NCI-H1105 (cell line): Measurements from ENCODE around the gene CBX4.

Source experiments
- DNase-seq: peaks from one replicate; lab custom pipeline; 2025; lab: John Stamatoyannopoulos, UW

CBX4 gene

DNA sequence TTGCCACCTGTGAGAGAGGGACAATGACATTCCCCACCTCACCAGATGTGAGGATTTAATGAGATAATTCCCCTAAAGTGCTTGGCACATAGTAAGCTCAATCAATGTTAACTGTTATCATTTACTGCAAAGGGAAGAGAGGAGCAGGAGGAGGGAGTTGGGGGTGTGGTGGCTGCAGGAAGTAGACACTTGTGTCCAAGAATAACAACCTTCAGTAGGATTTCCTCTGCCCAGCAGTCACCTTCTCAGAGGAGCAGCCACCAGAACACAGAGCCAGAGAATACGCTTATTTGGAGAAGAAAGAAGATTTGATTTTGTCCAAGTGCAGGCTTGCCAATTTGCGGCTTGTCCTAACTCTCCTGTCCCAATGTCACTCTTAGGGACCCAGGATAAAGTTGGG, 10.2 kb downstream of the CBX4 start:
- no peak for DNase-seq

DNA sequence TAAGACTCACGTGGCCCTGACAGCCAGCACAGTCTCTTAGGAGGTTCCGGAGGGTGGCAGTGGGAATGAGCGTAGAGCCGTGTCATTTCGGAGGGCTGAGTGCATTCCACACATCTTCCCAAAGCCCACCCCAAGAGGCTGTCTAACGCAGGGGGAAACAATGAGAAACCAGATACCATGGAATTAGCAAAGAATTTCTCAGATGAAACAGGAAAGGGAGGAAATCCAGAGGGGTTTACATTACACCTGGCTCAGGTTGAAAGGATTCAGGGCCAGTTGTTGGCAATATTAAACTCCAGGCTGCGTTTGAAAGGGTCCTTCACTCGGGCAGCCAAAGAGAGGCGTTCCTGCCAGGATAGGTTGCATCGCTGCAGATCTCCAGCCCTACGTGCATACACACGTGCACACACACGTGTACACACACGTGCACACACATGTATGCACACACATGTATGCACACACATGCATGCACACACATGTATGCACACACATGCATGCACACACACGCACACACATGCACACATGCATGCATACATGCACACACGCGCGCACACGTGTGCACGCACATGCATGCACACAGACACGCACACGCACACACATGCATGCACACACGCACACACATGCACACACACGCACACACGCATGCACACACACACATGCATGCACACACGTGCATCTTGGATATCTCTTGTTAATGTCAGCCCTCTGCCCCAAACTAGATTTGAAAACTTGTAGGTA, 12.2 kb downstream of the CBX4 start:
- DNase-seq, result no peak

DNA sequence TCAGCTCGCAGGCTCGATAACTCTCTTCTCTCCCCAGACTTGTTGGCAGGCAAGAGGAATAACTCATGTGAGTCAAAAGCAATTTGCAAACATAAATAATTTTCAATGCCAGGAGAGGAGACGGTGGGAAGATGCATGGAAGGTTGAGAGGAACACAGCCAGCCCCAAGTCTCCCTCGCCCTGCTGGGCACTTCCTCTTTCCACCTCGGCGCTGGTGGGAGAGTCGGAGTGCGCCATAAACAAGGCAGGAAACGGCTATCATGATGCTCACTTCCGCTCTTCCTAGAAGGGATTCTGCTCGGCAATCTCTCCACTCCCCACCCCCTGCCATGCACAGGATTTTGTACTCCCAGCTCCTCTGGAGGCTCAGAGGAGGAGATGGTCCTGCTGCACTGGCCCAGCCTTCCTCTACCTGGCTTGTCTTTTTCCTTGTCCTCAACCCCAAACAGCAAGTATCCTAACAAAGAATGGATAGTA, 13.0 kb downstream of the CBX4 start:
- DNase-seq, result no peak

DNA sequence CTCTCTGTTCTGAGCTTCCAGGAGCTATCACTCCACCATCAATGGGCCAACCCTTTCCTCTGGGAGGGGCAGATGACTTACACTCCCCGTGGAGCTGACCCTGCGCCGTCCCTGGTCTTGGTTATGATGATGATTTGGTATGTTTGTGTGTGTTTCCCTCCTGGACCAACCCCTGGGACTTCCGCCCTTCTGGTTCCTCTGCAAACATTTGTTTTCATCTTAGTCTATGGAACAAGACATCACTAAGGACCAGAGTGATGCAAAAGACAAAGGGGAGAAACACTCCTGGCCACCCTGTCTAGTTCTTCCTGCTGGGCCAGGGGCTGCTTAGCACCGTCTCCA, 13.7 kb downstream of the CBX4 start:
- DNase-seq, result no peak

DNA sequence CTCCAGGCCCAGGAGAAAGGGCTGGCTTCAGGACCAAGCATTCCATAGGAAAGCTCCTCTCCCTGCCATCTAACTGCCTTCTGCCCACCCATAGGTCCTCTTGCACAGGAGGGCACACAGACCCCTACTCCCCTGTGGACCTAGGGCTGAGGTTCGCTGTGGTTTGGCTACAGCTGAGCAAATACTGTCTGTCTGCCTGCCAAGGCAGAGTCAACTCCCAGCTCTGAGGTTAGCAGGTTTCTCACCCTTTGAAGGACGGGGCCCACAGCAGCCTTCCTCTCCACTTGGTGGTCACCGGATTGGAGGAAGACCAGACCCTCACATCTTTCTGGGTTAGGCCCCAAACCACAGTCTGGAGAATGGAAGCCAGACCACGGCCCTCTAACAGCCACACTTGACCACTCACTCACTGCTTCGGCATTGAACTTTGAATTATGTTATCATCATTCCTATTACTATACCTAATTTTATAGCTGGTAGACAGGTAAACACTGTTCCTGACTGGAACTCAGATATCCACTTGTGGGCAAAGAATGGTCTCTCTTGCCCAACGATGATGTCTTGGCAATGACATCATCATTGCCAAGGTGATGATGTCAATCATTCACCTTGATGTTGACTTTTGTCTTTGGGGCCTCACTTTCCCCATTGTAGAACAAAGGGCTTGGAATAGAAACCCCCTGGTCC, 14.2 kb downstream of the CBX4 start:
- no peak for DNase-seq

DNA sequence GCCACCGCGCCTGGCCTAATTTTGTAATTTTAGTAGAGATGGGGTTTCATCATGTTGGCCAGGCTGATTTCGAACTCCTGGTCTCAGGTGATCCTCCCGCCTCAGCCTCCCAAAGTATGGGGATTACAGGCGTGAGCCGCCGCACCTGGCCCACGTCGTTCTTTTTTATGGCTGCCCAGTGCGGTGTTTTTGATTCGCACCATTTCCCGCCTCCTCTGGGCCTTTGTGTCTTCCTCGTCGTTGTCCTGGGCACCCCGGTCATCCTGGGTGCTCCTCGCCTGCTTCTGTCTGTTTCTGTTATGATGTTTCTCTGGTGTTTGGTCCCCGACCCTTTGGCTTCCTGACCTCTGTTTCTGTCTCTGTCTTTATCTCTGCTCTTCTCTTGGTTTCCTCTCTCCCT, 15.0 kb downstream of the CBX4 start:
- no peak for DNase-seq

DNA sequence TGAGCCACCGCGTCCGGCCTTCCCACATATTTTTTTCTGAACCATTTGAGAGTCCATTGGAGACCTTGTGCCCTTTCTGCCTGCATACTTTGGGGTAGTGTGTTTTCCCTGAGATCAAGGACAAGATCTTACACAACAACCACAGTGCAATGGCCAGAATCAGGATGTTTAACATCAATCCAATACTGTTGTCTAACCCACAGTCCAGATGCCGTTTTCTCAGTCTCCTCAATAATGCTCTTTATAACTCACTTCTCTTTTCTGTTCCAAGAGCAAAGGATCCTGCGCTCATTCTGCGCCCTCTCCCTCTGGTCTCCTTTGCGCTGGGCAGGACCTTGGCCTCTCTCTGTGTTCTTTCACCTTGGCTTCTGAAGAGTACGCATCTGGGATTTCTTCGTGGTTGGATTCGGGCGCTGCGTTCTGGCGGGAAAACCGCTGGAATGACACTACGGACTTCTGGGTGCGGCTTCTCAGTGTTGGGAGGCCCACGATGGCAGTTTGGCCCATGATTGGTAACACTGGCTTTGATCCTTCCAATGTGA, 16.6 kb downstream of the CBX4 start:
- no peak for DNase-seq

DNA sequence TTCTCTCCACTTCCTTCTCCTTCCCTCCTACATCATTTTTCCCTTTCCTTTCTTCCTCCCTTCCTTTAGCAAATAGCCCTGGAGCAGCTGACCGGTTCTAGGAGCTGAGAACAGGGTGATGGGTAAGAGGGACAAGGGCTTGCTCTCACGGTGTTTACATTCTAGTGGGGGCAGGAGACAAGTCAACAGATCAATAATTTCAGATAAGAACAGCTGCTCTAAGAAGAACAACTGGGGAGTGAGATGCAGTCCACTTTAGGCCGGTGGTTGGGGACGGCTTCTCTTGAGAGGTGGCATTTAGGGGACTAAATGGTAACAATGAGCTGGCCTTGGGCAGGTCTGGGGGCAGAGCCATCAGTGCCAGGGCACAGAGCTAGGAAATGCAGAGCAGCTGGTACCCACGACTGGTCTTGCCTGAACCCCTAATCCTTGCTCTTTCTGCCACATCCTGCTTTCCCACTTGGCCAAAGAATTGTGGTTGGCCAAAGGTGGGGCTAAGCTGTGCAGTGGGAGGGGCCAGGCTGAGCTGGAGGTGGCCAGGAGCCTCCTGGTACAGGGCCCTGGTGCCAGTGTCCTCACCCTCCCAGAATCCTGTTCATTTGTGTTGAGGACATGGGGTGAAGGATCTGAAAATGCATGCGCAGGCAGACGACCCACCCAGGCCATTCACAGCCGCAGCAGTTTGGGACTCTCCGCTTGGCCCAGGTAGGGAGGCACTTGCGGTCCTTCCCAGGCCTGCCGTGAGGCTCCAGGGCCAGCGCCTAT, 17.7 kb downstream of the CBX4 start:
- DNase-seq, result no peak

DNA sequence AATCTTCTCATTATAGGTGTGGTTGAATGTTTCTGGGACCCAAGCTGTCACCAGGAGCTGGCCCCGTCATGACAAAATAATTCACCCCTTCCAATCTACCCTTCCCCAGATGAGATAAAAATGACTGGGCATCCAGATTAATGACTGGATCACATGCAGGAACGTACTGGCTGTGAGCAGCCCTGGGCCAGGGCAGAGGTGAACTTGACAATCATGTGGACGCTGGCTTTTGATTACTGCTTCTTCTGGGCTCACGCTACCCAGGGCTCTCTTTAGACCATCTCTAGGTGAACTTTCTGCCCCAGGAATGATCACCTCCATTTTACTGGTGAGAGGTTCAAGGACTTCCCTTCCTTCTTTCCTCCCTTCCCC, 18.3 kb downstream of the CBX4 start:
- no peak for DNase-seq

DNA sequence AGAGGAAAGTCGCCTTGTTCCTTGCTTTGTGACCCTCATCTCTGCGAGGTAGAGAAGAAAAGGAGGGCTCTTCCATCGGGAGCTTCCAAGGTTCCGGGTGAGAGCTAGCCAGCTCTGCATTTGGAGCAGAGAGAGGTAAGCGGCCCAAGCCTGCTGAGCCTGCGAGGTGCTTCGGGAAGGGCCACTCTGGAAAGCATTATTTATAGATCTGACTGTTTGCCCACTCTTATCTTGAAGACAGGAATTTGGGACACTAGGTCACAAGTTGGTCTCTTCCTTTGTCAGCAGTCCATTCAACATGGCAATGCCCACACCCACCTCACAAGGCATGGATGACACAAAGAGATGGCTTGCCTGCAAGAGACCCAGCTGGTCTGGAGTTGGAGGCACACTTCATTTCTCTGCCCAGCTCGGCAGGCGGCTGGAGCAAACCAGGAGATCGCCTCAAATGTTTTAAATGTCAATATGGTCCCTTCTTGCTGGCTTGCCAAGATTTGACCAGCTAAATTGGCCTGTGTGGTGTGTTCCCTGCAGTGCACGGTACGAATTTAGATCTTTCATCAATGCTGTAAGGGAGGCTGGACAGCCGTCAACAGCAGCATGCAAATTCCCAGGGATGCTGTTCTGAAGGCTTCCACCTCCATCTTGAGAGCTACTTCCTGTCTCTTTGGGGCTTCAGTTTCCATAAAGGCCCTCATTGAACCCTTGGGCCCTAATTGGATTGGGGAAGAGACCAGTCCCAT, 19.5 kb downstream of the CBX4 start:
- no peak for DNase-seq

DNA sequence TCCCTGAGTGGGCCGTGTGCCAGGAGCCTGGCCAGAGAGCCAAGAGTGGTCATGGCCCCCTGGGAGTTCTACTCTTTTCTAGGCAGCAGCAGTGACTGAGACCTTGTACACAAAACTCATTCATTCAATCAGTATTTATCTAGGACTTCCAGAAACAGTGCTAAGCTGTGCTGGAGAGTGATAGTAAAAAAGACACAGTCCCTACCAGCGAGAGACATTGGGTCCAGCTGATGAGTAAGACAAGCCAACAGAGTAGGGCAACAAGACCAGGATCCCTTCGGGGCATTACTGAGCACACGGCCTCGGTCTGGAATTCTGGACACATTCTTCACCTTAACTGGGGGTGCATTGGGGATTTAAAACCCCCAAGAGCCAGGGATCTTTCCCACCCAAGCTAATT, 20.2 kb downstream of the CBX4 start:
- DNase-seq, result no peak

DNA sequence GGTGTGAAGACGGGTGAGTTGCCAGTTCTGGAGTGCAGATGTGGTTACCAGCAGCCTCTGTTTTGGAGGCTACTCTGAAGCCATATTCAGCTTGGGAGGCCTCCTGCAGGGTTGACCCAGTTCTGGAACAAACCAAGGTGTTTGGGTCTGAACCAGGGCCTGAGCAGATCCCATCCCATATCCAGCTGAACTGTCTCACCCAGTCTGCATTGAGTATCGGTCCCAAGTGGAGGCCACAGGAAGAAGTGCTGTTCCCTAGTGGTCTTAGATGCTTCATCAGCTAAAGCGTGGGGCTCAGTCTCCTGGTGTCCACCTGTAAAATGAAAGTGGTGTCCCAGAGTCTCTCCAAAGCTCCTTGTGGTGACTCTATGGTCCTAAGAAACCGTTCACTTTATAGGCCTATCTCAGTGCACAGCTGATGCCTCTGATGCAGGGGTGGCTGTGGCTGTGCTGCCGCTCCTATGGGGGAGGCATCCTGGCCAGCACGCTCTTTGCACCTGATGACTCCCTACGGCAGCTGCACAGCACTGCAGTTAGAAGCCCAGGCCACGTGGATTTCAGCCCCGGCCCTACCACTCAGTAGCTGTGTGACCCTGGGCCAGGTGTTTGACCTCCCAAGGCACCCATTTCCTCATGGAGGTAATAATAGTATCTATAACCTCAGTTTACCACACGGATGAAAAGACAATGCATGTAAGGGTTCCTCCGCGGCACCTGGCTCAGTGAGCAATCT, 21.0 kb downstream of the CBX4 start:
- DNase-seq, result no peak

DNA sequence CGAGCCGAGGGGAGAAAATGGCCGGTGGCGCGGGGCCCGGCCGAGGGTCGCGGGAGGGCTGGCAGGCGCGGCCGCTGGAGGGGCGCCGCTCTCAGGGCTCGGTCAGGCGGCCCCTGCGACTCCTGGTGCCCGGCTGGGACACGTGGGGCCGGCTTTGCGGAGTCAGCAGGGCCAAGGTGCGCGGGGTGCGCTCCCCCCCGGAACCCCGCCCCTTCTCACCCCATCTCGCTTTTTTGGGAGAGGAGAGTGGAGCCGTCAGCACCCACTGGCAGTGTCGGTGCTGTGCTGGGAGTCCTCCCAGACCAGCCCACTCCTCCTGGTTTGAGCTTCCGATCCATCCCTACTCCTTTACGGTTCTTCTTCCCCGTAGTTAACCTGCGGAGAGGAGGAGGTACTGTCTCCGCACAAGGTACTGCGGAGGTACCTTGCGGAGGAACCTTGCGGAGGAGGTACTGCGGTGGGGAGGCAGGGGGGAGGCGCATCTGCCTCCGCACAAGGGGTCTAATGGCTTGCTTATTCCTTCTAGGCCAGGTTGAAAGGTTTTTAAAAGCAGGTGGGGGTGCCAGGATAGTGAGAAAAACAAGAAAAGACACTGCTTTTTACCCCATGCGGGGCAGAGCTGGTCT, 23.3 kb downstream of the CBX4 start:
- no peak for DNase-seq

DNA sequence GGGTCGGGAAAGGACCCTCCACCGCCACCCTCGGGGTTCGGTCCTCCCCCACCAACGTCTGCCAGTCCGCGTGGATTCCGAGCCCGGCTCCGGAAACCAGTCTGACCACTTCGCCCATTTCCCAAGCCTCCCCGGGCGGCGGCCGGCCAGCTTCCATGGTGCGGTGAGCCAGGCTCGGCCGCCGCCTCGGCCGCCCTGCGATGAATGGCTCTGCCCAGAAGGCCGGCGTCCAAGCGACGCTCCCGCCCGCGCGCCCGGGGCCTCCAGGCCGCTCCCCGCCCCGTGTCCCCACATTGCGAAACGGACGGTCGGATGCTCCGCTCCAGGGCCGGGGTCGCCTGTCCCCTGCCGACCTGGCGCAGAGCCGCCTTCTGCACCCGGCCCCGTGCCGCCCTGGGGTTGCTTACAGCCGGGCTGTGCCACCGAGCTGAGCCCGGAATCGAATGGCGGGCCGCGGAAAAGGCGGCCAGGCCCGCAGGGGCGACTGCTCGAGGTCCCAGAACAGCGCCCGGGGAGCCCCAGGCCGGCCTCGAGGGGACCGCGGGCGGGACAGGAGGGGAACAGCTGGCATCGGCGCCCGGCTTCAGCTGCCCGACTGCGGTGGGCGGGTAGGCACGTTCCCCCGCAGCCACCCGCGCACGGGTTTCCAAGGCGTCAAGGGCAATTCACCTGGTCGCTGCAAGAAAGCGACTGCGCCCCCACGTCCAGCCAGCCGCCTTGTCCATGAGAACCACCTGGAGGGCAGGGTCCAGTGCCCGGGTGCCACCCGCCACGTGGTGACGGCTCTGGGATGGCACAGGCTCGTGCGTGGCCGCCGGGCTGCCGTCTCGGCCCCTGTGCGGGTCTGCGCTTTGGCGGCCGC, 24.0 kb downstream of the CBX4 start:
- DNase-seq, result no peak

DNA sequence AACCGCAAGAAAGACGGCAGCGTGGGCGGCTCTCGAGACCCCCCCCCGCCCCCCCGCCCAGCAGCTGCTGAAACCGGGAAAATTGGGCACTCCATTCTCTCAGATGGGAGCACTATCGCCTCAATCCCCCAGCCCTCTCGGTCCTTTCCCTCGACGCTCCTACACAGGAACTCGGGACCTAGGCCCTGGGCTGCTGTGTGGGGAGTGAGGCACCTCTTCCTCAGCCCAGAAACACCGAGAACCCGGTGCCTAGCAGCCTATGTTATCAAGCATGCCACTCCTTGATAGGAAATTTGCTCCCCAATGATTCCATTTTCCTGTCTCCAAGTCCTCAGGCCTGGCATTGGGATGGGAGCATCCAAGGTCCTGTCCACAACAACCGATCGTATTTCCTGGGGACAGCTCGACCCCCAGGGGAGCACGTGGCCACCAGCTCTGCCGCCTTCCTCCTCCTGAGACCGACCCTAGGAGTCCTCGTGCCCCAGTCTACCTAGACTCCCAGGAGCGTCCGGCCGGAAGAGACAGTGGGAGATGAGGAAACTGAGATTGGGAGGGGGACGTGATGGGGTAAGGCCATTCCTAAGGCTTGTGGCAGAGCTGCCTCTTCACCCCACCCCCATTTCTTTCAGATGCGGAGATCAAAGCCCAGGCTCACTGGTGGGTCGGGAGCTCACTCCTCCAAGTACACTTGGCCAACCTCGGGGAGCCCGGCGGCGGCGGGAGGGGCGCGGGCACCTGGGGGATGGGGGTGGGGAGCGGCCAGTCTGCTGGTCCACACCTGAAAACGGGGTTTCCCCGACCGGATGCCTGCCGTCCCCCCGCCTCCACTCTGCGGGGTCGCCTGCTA, 24.9 kb downstream of the CBX4 start:
- DNase-seq, result no peak

DNA sequence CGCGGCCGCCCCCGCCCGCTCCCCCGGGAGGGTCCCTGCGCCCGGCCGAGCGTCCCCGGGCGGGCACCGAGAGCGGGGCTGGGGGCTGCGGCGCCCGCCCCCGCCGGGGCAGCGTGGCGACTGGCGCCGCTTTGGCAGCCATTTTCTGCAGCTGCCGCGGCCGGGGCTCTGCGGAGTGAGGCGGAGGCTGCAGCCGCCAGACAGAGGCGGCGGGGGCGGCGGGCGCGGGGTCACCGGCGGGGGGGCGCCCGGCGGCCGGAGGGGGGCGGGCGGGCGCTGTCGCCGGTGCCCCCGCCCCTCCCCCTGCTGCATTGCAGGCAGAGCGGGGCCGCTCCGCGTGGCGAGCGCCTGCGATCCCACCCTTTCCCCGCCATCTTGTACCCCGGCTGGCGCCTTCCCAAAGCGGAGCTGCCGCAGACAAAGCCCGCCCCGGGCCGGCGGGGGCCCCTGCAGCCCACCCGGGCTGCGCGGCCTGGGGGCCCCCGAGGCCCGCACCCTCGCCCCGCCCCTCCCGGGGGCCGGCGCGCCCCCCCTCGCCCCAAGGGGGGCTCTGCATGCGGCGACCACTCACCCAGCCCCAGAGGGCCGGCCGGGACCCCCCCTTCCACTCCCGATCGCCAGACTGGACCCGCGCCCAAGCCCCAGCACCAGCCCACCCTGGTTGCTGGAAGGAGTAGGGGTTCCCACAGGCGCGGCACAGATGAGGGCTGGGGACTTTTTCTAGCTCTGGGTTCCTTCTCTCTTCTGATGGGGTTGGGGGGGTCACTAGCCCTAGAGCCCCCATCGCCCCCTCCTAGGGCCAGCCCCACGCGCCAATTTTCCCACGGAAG, 25.7 kb downstream of the CBX4 start:
- no peak for DNase-seq

DNA sequence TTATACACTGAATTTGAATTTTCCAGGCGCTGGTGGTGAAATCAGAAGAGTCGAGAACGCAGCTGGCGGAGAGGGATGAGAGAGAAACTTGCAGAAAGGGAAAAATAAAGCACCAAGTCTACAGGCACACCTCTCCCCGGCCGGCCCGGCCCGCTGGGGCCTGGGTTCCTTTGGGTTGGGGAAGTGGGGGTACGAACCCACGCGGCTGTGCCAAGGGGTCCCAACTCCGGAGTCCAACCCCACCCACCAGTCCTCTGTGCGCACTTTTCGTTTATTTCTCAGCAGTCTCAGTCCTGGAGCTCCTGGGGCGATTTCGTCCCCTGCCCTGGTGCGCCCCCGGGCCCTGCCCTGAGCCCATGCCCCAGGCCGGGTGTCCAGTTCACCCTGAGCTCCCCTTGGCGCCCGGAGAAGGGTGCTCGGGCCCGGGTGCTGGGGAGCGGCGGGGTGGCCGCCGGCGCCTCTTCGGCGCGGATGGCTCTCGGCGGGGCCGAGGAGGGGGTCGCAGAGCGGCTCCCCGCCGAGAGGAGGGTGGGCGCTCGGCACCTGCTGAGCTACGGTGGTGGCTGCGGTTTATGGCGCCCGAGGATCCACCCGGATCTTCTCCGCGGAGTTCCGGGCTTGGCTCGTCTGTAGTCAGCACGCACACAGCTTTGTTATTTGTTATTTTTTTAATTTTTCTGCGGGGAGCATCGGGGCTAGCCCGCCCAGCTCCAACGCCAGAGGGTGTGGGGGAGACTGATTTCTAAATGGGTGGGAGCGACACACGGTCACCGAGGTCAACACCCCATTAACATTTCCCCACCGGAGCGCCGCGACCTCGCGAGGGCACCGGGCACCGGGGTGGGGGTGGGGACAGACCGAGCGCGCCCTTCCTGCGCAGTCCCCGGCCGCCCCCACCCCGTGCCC, 26.6 kb downstream of the CBX4 start:
- DNase-seq, result no peak
